Prostate gland (tissue), 2 donors: Measurements from ENCODE around the gene TTYH3.
A peak's percentile ranks its signal among the peaks of the same experiment; 100 is the strongest.

ENCODE experiments used
- CTCF ChIP-seq, 4 experiments: fragments of 200-600 bp in 2 of 4; fragments of 450-650 bp in 2 of 4; sonication (generic) in 2 of 4; IDR thresholded peaks; 1 replicate in 3 of 4; 2 replicates in 1 of 4; pipeline ENCODE4 v1.5.1; 2016 to 2019; ENCODE audit warnings: antibody characterized with exemption in 4 of 4, mild to moderate bottlenecking in 2 of 4, moderate library complexity in 2 of 4
- POLR2A ChIP-seq: fragments of 450-650 bp; IDR thresholded peaks from one replicate; pipeline ENCODE4 v1.6.1; 2016; ENCODE audit warnings: antibody characterized with exemption, mild to moderate bottlenecking
- POLR2AphosphoS5 ChIP-seq: sonication (generic); formaldehyde crosslinking; IDR thresholded peaks from one replicate; pipeline ENCODE4 v1.6.1; 2017; ENCODE audit warnings: antibody characterized with exemption

- TF ChIP-seq CTCF (IDR thresholded peaks at IDR 0.05): peak in 2 of 4 experiments; percentile 4 to 28
- TF ChIP-seq POLR2AphosphoS5: no peak
- no peak for TF ChIP-seq POLR2A
These were observed 8.7 kb downstream of the TTYH3 start for GRCh38 chr7:2640482-2640830.
